ENCODE measurements around the gene MMAB.

Gene MMAB

DNA sequence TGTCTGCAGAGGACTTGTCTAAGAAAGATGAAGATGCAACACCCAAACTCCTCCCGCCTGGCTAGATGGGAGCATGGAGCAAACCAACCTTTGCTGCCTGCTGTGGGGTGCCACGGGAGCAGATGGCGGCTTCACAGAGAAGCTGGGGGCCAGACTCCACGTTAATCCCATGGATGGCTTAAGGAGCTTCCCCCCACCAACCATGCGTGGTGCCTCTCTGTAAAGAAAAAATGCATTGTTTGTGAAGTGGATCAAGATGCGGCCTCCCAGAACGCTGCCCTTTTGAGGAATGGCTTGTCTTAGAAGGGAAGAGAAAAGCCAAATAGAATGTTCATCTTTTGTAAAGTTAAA is 15.9 kb upstream of the MMAB start:
- Histone ChIP-seq H3K79me2 (ENCODE audit: low read length) (no peaks in the 10 kb centered on the region), H3K9ac (ENCODE audit: low read length) (no peak overlapping the region), H3K27ac (ENCODE audit: low read length) (no peak overlapping the region), H2AFZ (ENCODE audit: low read depth, low read length) (no peak overlapping the region), H3K4me3 (ENCODE audit: low read length) (no peak overlapping the region), H3K27me3 (ENCODE audit: low read depth, low read length) (no peaks in the 10 kb centered on the region), H4K20me1 (ENCODE audit: insufficient read depth, low read length) (no peaks in the 10 kb centered on the region), H3K36me3 (replicated peaks; ENCODE audit: low read depth, low read length) (peaks cover 14% of the 10 kb centered on the region), H3K4me1 (ENCODE audit: low read length) (no peaks in the 10 kb centered on the region), H3K4me2 (ENCODE audit: low read length) (no peak overlapping the region), H3K9me3 (ENCODE audit: insufficient read depth, low read length) (no peaks in the 10 kb centered on the region)
- TF ChIP-seq EZH2phosphoT487 (IDR thresholded peaks at IDR 0.05; ENCODE audit: low read depth): no peak
- TF ChIP-seq, protein P1, sequence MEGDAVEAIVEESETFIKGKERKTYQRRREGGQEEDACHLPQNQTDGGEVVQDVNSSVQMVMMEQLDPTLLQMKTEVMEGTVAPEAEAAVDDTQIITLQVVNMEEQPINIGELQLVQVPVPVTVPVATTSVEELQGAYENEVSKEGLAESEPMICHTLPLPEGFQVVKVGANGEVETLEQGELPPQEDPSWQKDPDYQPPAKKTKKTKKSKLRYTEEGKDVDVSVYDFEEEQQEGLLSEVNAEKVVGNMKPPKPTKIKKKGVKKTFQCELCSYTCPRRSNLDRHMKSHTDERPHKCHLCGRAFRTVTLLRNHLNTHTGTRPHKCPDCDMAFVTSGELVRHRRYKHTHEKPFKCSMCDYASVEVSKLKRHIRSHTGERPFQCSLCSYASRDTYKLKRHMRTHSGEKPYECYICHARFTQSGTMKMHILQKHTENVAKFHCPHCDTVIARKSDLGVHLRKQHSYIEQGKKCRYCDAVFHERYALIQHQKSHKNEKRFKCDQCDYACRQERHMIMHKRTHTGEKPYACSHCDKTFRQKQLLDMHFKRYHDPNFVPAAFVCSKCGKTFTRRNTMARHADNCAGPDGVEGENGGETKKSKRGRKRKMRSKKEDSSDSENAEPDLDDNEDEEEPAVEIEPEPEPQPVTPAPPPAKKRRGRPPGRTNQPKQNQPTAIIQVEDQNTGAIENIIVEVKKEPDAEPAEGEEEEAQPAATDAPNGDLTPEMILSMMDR (IDR thresholded peaks at IDR 0.05; ENCODE audit: low read depth, low read length): no peak

GRCh38 chr12:109588461-109589239 is 15.3 kb upstream of the MMAB start:
- no peaks in the 10 kb centered on the region for H4K20me1 ChIP-seq (ENCODE audit: insufficient read depth, low read length)
- no peak for TF ChIP-seq EZH2phosphoT487 (IDR thresholded peaks at IDR 0.05; ENCODE audit: low read depth)
- TF ChIP-seq, protein P1 (IDR thresholded peaks at IDR 0.05; ENCODE audit: low read depth, low read length): no peak
- H3K4me2 ChIP-seq (ENCODE audit: low read length): no peak overlapping the region
- H3K27ac ChIP-seq (ENCODE audit: low read length): no peak overlapping the region
- no peaks in the 10 kb centered on the region for H3K27me3 ChIP-seq (ENCODE audit: low read depth, low read length)
- H3K79me2 ChIP-seq (ENCODE audit: low read length): no peaks in the 10 kb centered on the region
- H3K9me3 ChIP-seq (ENCODE audit: insufficient read depth, low read length): no peaks in the 10 kb centered on the region
- peaks cover 20% of the 10 kb centered on the region for H3K36me3 ChIP-seq (replicated peaks; ENCODE audit: low read depth, low read length)
- H2AFZ ChIP-seq (ENCODE audit: low read depth, low read length): no peak overlapping the region
- H3K4me1 ChIP-seq (ENCODE audit: low read length): no peaks in the 10 kb centered on the region
- H3K4me3 ChIP-seq (ENCODE audit: low read length): no peak overlapping the region
- H3K9ac ChIP-seq (ENCODE audit: low read length): no peak overlapping the region

DNA sequence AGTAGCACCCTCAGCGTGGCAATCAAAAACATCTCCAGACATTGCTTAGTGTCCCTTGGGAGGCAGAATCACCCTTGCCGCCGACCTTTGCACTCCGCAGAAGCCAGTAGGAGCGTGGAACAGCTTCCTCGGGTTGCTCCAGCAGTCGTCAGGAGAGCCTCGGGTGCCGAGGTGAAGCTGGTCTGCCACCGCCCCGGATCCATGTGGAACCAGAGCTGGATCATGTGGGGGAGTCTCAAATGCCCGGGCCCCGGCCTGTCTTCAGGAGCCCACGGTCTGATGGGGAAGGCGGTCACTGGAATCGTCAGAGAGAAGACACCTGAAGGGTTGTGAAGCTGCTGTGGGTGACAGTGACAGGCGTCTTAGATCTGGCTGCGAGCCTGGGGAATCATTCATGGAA is 14.6 kb upstream of the MMAB start:
- Histone ChIP-seq H3K9me3 (ENCODE audit: insufficient read depth, low read length) (no peaks in the 10 kb centered on the region), H3K36me3 (replicated peaks; ENCODE audit: low read depth, low read length) (peaks cover 21% of the 10 kb centered on the region), H3K27ac (ENCODE audit: low read length) (no peak overlapping the region), H3K79me2 (ENCODE audit: low read length) (no peaks in the 10 kb centered on the region), H4K20me1 (ENCODE audit: insufficient read depth, low read length) (no peaks in the 10 kb centered on the region), H2AFZ (ENCODE audit: low read depth, low read length) (no peak overlapping the region), H3K9ac (ENCODE audit: low read length) (no peak overlapping the region), H3K4me3 (ENCODE audit: low read length) (no peak overlapping the region), H3K27me3 (ENCODE audit: low read depth, low read length) (no peaks in the 10 kb centered on the region), H3K4me1 (ENCODE audit: low read length) (no peaks in the 10 kb centered on the region), H3K4me2 (ENCODE audit: low read length) (no peak overlapping the region)
- no peak for TF ChIP-seq EZH2phosphoT487 (IDR thresholded peaks at IDR 0.05; ENCODE audit: low read depth)
- TF ChIP-seq, protein P1 (IDR thresholded peaks at IDR 0.05; ENCODE audit: low read depth, low read length): no peak

DNA sequence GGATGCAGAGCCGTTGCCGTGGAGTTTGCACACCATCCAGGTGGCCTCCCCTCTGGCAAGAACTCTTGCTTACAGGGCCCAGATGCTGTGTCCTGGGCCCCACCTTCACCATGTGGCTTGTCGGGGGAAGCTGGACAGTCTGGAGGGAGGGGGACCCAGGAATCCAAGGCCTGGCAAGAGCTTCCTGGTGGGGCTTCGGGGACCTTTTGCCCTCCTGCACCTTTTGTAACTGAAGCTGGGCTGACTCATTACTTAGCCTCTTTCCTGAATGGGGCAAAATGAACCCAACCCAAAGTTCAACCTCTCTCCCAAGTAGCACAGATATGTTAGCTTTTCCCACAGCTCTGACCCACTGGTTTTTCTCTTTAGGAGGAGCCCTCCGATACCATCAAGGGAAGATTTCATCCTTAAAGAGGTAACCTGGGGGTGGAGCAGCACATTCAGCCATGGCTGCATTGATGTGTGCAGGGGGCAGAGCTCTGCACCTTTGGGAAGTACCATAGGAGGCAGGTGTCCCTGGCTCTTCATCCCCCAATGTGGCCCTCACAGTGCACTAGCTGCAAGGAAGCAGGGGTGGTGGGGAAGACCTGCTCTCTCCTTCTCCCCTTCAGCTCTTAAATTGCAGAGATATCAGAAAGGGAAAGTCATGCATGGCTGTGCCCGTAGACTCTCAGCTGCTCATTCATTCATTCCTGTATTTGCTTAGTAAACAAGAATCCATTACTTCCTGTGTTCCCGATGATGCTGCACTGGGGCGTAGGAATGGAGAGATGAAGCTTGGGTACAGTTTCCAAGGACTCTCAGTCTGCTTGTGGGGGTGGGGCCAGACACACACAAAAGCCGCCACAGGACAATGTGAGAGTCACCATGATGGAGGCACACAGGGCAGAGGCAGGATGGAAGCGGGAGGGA is 13.3 kb upstream of the MMAB start:
- H3K27me3 ChIP-seq (ENCODE audit: low read depth, low read length): no peaks in the 10 kb centered on the region
- peaks cover 30% of the 10 kb centered on the region for H3K36me3 ChIP-seq (replicated peaks; ENCODE audit: low read depth, low read length)

More for the DNA sequence above, 13.3 kb upstream of the MMAB start:
- Histone ChIP-seq H3K79me2 (ENCODE audit: low read length) (no peaks in the 10 kb centered on the region), H3K9me3 (ENCODE audit: insufficient read depth, low read length) (no peaks in the 10 kb centered on the region), H3K4me3 (ENCODE audit: low read length) (no peak overlapping the region), H3K27ac (ENCODE audit: low read length) (no peak overlapping the region), H3K9ac (ENCODE audit: low read length) (no peak overlapping the region), H4K20me1 (ENCODE audit: insufficient read depth, low read length) (no peaks in the 10 kb centered on the region), H3K4me1 (ENCODE audit: low read length) (no peaks in the 10 kb centered on the region), H2AFZ (ENCODE audit: low read depth, low read length) (no peak overlapping the region), H3K4me2 (ENCODE audit: low read length) (no peak overlapping the region)
- TF ChIP-seq EZH2phosphoT487 (IDR thresholded peaks at IDR 0.05; ENCODE audit: low read depth): no peak
- TF ChIP-seq, protein P1 (IDR thresholded peaks at IDR 0.05; ENCODE audit: low read depth, low read length): no peak

Data from OCI-LY3 (cell line).